ENCODE data around the gene CLTRN. TPM values are rescaled to one million over a fixed set of nuclear protein-coding genes. Genes with fewer than 3 reads are reported as not detected.
"Not testable (repeated sequence)": the region's sequence is repeated elsewhere in the genome, so short reads cannot be mapped to it uniquely, and the experiment has no call there.

CLTRN gene
- total and polyA plus RNA-seq, 10 donors = 0.16 to 0.48 (median 0.30) TPM; not detected in 5

GRCh38 chrX:15674514-15674840 lies 9.9 kb upstream of the CLTRN start:
- intact Hi-C loops (cut with DNase I; ENCODE audit: low total_unique reads) = no loop called here
- peaks cover 15 to 30% (median 23%) of the 10 kb centered on the region in 6 donors for H3K4me1 ChIP-seq
- no peaks in the 10 kb centered on the region for H3K9me3 ChIP-seq
- peaks cover 0 to 10% (median 0%) of the 10 kb centered on the region in 6 donors for H3K36me3 ChIP-seq
- no peak for TF ChIP-seq POLR2AphosphoS5 (IDR thresholded peaks at IDR 0.05)
- TF ChIP-seq POLR2A (IDR thresholded peaks at IDR 0.05) = no peak
- TF ChIP-seq CTCF (IDR thresholded peaks at IDR 0.05 in 8 of 11, conservative IDR thresholded peaks at IDR 0.05 in 3 of 11) = no peak
- 0 to 2% (median 0%) methylated on average over 7 to 13 of the region's 13 CpGs for WGBS, 5 donors
- DNase-seq = no peak
- H3K4me3 ChIP-seq = peak overlapping the region; percentile 59 to 95 (median 70)
- peak overlapping the region; percentile 94 to 100 (median 98) for H3K27ac ChIP-seq
- peaks cover 0 to 5% (median 0%) of the 10 kb centered on the region in 7 donors for H3K27me3 ChIP-seq (replicated peaks in 1 of 7)

- TF ChIP-seq POLR2AphosphoS5 (IDR thresholded peaks at IDR 0.05) (no peak), POLR2A (IDR thresholded peaks at IDR 0.05) (no peak)
- peaks cover 0 to 6% (median 0%) of the 10 kb centered on the region in 7 donors for H3K27me3 ChIP-seq (replicated peaks in 1 of 7)
- H3K36me3 ChIP-seq = peaks cover 0 to 5% (median 0%) of the 10 kb centered on the region in 6 donors
- H3K27ac ChIP-seq = peak overlapping the region; percentile 94 to 100 (median 98)
- 58 to 69% (median 65%) methylated on average over 3 of the region's 3 CpGs for WGBS, 5 donors
- intact Hi-C loops (cut with DNase I; ENCODE audit: low total_unique reads) = no loop called here
- peak overlapping the region; percentile 59 to 95 (median 70) for H3K4me3 ChIP-seq
- DNase-seq = no peak
- no peaks in the 10 kb centered on the region for H3K9me3 ChIP-seq
- peaks cover 15 to 29% (median 23%) of the 10 kb centered on the region in 6 donors for H3K4me1 ChIP-seq
Observed at GRCh38 chrX:15673970-15674369, 9.4 kb upstream of the CLTRN start.

GRCh38 chrX:15672881-15673280 lies 8.3 kb upstream of the CLTRN start:
- intact Hi-C loops (cut with DNase I; ENCODE audit: low total_unique reads) = no loop called here
- no peak for DNase-seq
- no peaks in the 10 kb centered on the region for H3K36me3 ChIP-seq
- TF ChIP-seq CTCF (IDR thresholded peaks at IDR 0.05 in 8 of 11, conservative IDR thresholded peaks at IDR 0.05 in 3 of 11) (no peak), POLR2A (IDR thresholded peaks at IDR 0.05) (no peak), POLR2AphosphoS5 (IDR thresholded peaks at IDR 0.05) (no peak)
- H3K4me3 ChIP-seq = no peak overlapping the region
- 83 to 94% (median 90%) methylated on average over 4 of the region's 4 CpGs for WGBS, 5 donors
- H3K27me3 ChIP-seq (replicated peaks in 1 of 7) = peaks cover 0 to 16% (median 0%) of the 10 kb centered on the region in 7 donors
- H3K9me3 ChIP-seq = no peaks in the 10 kb centered on the region
- H3K27ac ChIP-seq = no peak overlapping the region
- H3K4me1 ChIP-seq = peaks cover 15 to 29% (median 21%) of the 10 kb centered on the region in 6 donors

GRCh38 chrX:15663439-15663838 lies 1.2 kb downstream of the CLTRN start:
- H3K27ac ChIP-seq = no peak overlapping the region
- TF ChIP-seq POLR2A (IDR thresholded peaks at IDR 0.05) (no peak), CTCF (IDR thresholded peaks at IDR 0.05 in 8 of 11, conservative IDR thresholded peaks at IDR 0.05 in 3 of 11) (no peak), POLR2AphosphoS5 (IDR thresholded peaks at IDR 0.05) (no peak)
- intact Hi-C loops (cut with DNase I; ENCODE audit: low total_unique reads) = no loop called here
- no peaks in the 10 kb centered on the region for H3K36me3 ChIP-seq
- no peak overlapping the region for H3K4me3 ChIP-seq
- no peaks in the 10 kb centered on the region for H3K9me3 ChIP-seq
- no peaks in the 10 kb centered on the region for H3K4me1 ChIP-seq
- H3K27me3 ChIP-seq (replicated peaks in 1 of 7) = peaks cover 0 to 81% (median 0%) of the 10 kb centered on the region in 7 donors
- no peak for DNase-seq
- whole genome bisulfite sequencing, 5 donors = 67 to 94% (median 73%) methylated on average over 1 of the region's 1 CpG

- H3K9me3 ChIP-seq; H3K4me1 ChIP-seq; intact Hi-C loops (cut with DNase I; ENCODE audit: low total_unique reads); DNase-seq; H3K4me3 ChIP-seq; H3K27ac ChIP-seq; H3K36me3 ChIP-seq: not testable (repeated sequence)
- H3K27me3 ChIP-seq (replicated peaks in 1 of 7) = peaks cover 0 to 47% (median 0%) of the 10 kb centered on the region in 7 donors
- WGBS, 5 donors = 59 to 78% (median 69%) methylated on average over 2 to 6 of the region's 6 CpGs
Observed at GRCh38 chrX:15654804-15655203, 9.8 kb downstream of the CLTRN start.

Data from spleen (tissue), 11 donors.